Measurements from ENCODE around the gene HRAS.

DNA sequence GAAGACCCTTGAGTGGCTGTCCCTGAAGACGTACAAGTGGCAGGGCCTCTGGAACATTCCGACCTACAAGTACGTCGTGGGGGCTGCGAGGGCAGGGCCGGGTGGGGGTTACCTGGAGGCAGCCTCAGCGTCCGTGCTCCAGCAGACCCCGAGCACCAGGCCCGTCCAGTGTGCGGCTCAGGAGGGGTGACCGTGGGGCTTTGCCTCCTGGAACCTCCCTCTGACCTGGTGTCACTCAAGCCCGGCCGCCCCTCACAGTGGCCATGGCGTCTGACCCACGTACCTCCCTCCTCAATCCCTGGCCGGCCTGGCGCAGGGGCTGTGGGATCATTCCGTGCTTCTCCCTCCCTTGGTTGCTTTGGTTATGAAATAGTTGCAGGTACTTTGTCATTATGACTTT lies 46.8 kb downstream of the HRAS start:
- TF ChIP-seq, protein P1, sequence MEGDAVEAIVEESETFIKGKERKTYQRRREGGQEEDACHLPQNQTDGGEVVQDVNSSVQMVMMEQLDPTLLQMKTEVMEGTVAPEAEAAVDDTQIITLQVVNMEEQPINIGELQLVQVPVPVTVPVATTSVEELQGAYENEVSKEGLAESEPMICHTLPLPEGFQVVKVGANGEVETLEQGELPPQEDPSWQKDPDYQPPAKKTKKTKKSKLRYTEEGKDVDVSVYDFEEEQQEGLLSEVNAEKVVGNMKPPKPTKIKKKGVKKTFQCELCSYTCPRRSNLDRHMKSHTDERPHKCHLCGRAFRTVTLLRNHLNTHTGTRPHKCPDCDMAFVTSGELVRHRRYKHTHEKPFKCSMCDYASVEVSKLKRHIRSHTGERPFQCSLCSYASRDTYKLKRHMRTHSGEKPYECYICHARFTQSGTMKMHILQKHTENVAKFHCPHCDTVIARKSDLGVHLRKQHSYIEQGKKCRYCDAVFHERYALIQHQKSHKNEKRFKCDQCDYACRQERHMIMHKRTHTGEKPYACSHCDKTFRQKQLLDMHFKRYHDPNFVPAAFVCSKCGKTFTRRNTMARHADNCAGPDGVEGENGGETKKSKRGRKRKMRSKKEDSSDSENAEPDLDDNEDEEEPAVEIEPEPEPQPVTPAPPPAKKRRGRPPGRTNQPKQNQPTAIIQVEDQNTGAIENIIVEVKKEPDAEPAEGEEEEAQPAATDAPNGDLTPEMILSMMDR (IDR thresholded peaks at IDR 0.05) = no peak
- TF ChIP-seq POLR2A (IDR thresholded peaks at IDR 0.05) (no peak), POLR2AphosphoS5 (IDR thresholded peaks at IDR 0.05; ENCODE audit: insufficient read depth in 1 of 2, low read depth in 1 of 2) (no peak)
